Neural progenitor cell (in vitro differentiated cells): ENCODE results near the gene C2orf78.

ENCODE experiments used
- CTCF ChIP-seq: fragments of 200-600 bp; sonication (generic); IDR thresholded peaks from 2 replicates; pipeline ENCODE4 v1.5.1; 2017; ENCODE audit warnings: antibody characterized with exemption, mild to moderate bottlenecking
- EZH2 ChIP-seq: fragments of 200-600 bp; sonication (generic); IDR thresholded peaks from 2 replicates; pipeline ENCODE4 v1.6.1; 2017; ENCODE audit warnings: antibody characterized with exemption, mild to moderate bottlenecking, moderate library complexity
- EZH2phosphoT487 ChIP-seq: fragments of 200-600 bp; sonication (generic); IDR thresholded peaks from 2 replicates; pipeline ENCODE4 v1.6.1; 2017; ENCODE audit warnings: antibody characterized with exemption

- TF ChIP-seq CTCF (no peak), EZH2phosphoT487 (no peak), EZH2 (no peak)
These were observed 37.7 kb upstream of the C2orf78 start for GRCh38 chr2:73746015-73746876.
